IPS-NIHi7 (cell line): ENCODE measurements around the gene MAP4K5.

Source experiments
- DNase-seq: peaks from one replicate; pipeline ENCODE4 v3.0.0; 2012; ENCODE audit warnings: mixed read lengths; ENCODE audit errors: extremely low spot score

Gene MAP4K5

DNA sequence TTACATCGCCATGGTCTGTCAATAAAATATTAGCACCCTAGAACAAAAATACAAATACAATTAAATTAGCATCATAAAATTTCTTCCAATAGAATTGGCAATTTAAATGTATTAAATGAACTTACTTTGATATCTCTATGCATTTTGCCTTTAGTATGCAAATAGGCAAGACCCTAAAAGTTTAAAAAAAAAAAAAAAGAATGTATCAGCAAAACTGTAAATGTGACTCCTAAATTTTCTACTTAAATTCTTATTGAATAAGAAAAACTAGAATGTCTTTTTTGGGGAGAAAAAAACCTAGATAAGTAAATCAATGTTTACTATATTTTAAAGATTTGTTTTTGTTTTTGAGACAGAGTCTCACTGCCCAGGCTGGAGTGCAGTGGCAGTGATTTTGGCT, 56.2 kb downstream of the MAP4K5 start:
- DNase-seq: no peak

DNA sequence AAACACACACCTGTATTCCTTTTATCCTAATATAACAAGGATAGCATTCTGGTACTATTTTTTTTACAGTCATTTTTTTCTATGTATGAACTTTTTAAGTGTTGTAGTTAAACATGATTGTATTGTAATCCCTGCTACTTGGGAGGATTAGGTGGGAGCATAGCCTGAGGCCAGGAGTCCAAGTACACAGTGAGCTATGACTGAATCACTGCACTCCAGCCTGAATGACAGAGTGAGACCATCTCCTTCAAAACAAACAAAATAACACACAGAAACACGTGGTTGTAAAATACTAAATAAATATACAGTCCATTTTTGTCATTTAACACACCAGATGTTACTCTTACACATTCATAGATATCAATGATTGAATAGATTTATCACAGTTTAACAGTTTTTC, 56.9 kb downstream of the MAP4K5 start:
- no peak for DNase-seq

DNA sequence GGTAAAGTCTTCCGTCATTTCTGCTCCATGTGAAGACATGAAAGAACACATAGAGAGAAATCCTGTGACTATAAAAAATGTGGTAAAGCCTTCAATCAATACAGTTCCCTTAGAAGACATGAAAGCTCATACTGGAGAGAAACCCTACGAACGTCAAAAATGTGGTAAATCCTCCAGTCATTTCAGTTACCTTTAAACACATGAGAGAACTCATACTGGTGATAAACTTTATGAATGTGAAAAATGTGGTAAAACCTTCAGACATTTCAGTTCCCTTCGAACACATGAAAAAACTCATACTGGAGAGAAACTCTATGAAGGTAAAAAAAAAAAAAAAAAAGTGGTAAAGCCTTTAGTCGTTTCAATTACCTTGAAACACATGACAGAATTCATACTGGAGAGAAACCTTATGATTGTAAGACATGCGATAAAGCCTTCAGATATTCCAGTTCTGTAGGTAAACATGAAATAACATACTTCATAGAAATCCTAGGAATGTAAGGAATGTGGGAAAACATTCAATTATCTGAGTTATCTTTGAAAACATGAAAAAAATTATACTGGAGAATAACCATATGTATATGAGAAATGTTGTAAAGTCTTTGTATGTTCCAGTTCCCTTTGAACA, 60.4 kb downstream of the MAP4K5 start:
- DNase-seq: no peak

DNA sequence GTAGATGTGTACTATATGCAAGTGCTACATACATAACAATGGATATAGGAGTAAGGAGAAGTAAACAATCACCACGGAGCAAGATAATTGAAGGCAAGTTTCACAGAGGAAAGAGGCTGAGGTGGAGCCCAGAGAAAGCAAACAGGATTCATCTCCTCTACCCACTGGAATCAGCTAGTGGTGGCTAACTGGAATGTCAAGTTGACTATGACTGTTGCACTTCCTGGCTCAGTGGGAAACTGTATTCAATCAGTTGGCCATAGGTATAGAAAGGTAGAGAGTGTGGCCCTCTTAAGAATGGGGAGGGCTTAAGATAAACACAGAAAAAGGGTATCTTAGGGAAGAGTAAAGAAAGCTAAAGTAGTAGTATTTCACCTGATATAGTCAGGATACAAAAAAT, 62.4 kb downstream of the MAP4K5 start:
- peak; percentile 20 for DNase-seq

DNA sequence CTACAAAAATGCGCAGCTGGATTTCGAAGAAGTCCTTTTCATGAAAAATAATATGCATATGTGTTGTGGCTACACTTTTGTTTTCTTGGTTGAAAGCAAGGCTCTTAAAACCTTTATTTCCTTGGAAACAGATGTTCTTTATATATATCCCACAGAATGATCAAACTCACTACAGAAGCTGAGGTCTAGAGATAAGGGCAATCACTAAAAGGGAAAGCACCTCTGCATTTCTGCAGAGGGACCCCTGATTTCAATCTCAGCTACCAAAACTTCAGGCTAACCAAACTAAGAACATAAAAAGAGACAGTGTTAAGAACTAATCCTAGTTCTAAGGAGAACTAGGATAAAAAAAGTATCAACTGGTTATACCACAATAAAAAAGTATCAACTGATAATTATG, 70.3 kb downstream of the MAP4K5 start:
- no peak for DNase-seq

DNA sequence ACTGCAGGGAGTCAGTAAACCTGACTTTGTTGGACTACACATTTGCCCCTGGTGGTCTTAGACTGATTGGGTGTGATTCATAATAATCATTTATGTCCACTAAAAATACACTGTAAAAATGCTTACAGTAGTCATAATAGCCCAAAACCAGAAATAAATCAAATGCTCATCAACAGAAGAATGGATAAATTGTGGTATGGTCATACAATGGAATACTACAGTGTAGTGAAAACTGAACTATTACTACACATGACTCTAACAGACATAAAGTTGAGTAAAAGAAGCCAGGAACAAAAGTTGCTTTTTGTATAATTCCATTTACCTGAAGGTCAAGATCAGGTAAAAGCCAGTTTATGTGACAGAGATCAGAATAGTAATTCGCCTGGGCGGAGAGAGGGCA, 78.5 kb downstream of the MAP4K5 start:
- no peak for DNase-seq

DNA sequence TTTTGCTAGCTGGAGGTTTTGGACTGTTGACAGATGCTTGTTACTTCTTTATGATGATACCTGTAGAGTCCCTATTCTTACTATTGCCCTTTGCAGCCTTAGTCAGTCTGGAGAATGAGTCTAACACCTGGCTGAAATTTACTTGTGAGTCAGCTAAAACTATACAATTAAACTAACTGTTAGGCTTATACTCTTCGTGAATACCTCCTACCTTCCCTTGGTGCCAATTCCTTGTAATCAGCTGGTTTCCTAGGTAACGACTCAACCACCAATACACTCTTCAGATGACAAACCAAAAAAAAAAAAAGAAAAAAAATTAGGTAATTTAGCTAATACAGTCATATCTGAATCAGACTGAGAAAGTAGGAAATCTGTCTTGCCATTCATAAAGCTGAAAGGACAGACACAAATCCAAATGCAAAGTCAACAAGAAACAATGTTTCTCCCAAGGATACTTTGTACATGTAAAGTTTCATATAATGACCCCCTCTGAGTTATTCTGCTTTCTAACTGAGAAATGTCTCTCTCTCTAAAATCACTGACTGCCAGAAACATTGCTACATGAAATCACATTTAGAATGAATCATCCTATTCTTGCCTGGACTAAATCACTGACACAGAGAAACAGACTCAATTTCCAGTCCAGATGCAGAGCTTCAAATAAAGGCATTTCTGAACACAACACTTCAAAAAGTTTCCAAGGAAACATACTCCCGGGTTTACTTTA, 79.2 kb downstream of the MAP4K5 start:
- DNase-seq: no peak

DNA sequence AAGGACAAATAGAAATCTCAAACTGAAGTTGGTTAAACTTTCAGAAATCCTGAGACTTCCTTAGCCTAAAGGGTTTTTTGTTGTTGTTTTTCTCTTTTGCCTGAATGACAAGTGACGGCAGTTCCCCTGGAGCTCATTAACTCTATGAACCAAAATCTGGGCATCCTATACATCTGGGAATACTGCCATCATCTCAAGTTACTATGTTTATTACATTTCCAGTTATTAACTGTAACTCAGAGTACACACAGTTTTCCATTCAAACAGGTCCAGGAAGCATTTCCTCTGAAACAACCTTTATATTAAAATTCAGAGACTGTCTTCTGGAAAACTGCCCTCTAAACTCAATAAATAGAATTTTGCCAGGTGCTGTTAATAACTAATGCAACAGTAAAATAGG, 80.1 kb downstream of the MAP4K5 start:
- no peak for DNase-seq

DNA sequence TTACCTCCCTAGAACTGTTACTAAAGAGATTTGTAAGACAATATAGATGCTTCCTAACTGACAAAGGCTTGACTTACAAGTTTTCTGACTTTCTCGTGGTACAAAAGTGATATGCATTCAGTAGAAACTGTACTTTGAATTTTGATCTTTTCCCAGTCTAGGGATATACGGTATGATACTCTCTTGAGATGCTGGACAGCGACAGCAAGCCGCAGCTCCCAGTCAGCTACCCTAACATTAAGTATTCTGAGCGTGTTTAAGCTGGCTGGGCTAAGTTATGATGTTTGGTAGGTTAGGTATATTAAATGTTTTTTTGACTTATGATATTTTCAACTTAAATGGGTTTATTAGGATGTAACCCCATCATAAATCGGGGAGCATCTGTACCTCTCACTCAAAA, 80.5 kb downstream of the MAP4K5 start:
- DNase-seq: no peak

DNA sequence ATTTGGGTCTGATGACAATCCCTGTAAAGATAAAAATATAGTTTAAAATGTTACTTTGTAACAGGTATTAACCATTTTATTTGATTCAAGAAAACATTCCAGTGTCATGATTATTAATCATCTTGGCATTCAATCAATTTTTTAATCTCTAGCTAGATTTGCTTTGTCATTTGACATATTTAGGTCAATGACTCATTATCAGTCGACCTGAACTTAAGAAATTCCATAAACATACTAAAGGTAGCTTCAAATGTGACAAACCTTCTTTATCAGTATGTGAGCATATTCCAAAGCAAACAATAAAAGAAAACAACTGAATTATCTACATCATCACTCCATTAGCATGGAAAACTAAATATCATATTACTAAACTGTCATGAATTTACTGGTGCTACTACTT, 84.9 kb downstream of the MAP4K5 start:
- DNase-seq: no peak

DNA sequence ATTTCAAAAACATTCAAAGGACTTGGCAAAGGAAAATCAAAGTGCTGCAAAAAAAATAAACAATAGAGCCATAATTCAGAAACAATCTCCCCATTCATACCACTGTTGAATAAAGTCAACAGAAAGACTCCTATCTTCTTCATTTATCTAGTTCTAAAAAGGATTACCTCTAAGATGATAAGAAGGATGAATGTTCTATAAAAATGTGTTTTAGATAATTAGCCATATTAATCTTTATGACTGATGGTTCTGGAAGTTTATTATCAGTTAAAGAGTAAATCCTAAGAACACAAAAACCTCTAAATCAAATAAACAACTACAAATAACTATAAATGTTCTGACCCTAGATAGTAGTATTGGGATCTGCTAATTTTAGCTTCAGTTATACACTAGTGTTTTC, 97.8 kb downstream of the MAP4K5 start:
- no peak for DNase-seq

DNA sequence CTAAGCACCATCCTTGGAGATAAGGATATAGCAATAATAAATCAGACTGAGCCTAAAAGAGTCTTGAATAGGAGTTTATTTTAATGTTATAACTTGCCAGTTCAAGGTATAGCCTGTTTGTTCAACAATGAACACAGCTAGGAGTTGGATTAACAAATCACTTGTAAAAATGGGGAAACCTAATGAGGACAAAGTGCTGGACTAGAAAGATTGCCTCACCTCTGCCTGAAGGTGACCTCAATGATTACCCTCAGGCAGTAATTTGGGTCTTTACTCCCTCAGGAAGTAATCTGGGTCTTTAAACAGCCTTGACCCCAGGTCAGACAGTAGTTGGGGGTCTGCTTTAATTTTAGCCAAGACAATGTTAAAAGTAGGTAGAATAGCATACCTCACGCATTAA, 100.2 kb downstream of the MAP4K5 start:
- no peak for DNase-seq

DNA sequence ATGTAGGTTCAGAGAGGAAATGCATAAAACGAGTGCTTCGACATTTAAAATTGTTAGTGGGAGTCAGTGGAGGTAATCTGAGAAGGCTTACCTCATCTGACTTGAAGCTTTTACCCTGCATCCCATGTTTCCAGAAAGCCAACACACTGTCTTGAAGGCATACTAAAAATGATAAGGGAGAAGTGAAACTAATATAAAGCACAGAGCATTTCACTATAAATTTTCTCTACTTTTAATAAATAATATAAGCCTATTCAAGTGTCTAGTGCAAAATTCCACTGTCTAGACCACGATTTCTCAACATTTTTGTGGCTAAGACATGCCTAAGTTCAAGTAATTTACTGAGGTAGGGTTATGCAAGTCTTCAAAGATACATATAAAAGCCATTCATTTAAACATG, 106.6 kb downstream of the MAP4K5 start:
- no peak for DNase-seq

DNA sequence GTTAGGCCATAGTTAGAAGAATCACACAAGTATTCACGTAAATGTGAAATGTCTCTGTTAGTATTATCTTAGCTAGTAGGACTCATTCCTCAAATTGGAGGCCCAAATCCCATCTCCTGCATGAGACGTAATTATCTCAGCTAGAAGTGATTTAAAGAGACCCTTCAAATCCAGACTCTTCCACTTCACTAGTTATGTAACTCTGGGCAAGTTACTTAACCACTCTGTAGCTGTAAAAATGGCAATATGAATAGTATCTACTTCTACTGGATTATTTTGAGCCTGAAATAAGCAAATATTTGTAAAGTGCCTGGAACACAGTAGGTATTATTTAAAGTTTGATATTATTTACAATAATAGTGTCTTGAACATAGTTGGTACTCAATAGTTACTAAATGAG, 107.3 kb downstream of the MAP4K5 start:
- DNase-seq: no peak

DNA sequence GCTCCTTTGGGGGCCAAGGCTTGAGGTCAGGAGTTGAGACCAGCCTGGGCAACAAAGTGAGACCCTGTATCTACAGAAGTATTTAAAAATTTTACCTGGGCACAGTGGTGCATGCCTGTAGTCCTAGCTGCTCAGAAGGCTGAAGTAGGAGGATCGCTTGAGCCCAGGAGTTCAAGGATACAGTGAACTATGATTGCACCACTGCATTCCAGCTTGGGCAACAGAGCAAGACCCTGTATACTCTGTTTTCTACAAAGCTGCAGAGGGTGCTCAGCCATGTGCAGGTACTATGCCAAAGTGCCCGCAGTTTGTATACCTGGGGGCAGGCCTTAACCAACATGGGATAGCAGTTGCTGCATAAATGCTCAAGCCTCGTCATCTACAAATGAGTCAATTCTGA, 108.8 kb downstream of the MAP4K5 start:
- no peak for DNase-seq

DNA sequence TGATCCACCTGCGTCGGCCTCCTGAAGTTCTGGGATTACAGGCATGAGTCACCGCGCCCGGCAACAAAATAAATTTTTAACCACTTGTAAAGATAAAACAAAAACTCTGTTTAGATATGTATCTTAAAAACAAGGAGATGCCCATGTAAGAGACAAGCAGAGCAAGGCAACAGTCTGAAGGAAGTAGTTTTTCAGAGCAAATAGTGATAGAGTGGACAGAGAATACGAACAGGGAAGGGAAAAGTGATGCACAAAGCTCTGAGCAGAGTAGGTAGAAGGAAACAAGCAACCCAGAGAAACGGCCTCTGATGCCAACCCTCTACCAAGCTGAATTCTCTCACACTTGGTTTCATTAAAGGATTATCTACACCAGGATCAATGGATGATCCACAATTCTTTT, 110.9 kb downstream of the MAP4K5 start:
- no peak for DNase-seq

DNA sequence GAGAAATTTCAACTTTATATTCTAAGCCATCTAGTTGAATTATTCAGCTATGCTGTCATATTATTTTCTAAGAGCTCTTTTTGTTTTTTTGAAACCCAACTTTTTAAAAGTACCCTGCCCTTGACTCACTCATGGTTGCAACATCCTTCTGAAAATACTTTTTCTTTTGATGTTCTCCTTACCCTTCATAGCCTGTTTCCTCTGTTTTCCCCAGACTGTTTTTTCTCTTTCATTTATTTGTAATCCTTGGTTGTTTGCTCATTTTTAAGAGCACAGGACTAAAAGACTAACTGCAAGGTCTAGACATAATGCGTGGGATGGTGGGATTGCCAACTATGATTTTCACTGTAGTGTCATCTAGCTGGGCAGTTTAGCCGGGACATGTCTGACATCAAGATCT, 114.5 kb downstream of the MAP4K5 start:
- DNase-seq: no peak

DNA sequence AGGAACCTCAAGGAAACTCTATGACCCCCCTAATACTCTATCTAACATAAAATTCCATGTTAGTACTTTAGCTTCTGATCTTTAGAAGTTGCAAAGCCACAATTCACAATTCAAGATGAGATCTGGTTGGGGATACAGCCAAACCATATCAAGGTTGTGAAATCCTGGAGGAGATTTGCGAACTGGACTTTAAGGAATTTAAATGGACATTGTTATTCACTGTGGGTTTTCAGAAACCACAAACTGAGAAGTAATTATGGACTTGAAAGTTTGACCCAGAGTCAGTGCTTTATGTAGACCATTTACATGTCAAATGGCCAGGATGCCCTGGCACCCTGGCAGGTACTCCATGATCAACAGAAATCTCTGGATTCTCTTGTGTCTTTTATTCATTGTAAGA, 121.4 kb downstream of the MAP4K5 start:
- no peak for DNase-seq

DNA sequence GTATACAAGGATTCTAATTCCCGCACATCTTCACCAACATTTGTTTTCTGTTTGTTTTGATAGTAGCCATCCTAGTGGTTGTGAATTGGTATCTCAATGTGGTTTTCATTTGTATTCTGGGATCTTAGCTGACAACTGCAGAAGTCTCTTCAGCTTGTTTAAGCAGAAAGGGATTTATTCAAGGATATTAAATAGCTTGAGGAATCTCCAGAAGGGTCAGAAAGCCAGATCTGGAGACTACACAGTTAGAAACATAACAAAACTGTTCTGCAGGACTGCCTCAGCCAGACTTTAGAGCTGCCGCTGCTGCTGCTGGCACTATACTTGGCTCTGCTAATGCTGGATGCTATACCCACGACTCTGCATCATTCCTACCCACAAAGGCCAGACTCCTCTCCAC, 122.3 kb downstream of the MAP4K5 start:
- no peak for DNase-seq

DNA sequence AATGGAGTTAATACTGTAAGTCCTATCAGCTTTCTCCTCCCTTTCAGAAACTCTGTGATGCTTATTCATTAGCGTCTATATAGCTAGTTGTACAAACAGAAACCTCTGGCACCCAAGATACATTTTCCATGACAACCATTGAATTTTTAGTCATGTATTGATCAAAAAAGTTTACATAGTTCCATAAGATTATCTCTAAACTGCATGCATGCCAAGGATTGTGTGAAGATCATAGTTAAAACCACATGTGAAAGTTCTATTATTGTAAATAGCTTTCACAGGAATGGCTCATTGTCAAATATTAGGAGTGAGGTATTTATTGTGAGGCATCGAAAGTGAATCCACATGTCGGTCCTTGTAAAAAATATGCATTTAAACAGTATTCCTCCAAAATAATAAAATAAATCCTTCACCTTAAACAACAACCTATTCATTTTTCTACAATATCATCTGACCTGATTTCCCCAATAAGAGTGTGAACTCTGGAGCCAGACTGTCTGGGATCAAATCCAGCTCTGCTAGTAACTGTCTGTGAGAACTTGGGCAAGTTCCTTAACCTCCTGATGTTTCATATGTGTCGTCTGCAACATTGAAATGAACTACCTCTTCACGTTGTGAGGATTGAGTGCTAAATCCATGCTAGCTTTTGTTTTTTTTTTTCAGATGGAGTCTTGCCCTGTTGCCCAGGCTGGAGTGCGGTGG, 125.1 kb downstream of the MAP4K5 start:
- DNase-seq: no peak

DNA sequence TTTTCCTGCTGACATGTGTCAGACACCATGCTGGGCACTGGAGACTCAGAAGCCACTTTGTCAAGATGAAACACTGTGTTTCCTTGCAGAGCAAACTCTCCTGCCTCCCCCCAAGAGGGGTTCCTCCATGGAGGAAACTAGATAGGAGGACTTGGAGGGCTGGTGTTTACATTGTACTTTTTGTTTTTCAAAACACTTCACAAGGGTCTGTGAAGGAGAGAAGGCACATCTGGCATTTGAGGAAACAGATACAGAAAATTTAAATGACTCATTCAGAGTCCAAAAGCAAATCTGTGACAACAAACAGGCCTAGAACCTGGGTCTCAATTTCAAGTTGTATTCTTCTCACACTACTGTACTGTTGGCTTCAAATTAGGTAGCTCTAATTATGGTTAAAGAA, 128.9 kb downstream of the MAP4K5 start:
- no peak for DNase-seq

DNA sequence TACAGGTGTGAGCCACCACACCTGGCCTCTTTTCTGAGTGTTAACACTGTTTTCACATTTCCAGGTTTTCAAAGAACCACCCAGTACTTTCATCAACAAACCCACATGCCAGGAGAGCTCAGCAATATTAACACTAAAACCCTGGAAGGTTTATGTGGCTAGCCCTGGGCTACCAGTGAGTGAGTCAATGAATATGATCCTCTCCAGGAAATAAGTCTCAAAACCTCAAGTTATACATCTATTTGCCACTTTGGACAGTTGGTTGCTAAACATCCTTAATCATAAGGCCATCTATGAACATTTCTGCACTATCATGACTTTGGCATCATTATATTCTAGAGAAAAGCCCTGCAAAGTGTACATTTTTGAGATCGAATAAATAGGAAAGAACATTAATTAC, 129.4 kb downstream of the MAP4K5 start:
- no peak for DNase-seq

DNA sequence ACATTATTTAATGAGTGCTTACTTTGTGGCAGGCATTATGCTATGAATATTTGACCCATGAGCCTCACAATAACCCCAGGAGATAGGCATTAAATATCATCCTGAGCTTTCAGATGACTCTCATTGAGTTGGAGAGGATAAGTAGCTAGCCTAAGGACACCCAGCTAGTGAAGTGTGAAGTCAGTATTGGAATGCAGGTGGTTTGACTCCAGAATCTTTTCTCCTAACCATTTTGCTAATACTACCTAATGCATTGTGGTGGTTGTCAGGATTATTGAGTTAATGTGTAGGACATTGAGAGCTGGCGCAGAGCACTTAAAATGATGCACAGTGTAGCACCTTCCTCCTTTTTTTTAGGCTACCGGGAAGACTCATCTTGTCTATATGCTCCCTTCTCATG, 131.9 kb downstream of the MAP4K5 start:
- DNase-seq: no peak
